ACC112 (cell line): ENCODE measurements around the gene MCTP1.

Experiments used
- H2AFZ ChIP-seq: fragments of 200-600 bp; sonication (generic); one replicate; pipeline ENCODE4 v1.6.0; 2017; ENCODE audit warnings: antibody characterized with exemption, low read length; ENCODE audit not compliant: unreplicated experiment
- H3K27ac ChIP-seq: fragments of 200-600 bp; sonication (generic); 2 replicates; pipeline ENCODE4 v1.5.1; 2014; ENCODE audit warnings: low read depth, mild to moderate bottlenecking, antibody characterized with exemption, low read length, moderate library complexity
- H3K27me3 ChIP-seq: fragments of 200-600 bp; sonication (generic); 2 replicates; pipeline ENCODE4 v1.6.1; 2014; ENCODE audit warnings: mild to moderate bottlenecking, antibody characterized with exemption, low read length, moderate library complexity, mixed read lengths; ENCODE audit not compliant: insufficient read depth
- H3K36me3 ChIP-seq: fragments of 200-600 bp; sonication (generic); 2 replicates; pipeline ENCODE4 v1.6.1; 2016; ENCODE audit warnings: mild to moderate bottlenecking, antibody characterized with exemption, low read length, moderate library complexity, mixed read lengths; ENCODE audit not compliant: insufficient read depth
- H3K4me1 ChIP-seq: fragments of 200-600 bp; sonication (generic); one replicate; pipeline ENCODE4 v1.6.1; 2016; ENCODE audit warnings: low read length, mixed read lengths; ENCODE audit not compliant: insufficient read depth, unreplicated experiment, control insufficient read depth
- H3K4me3 ChIP-seq: fragments of 200-600 bp; sonication (generic); 2 replicates; pipeline ENCODE4 v1.5.1; 2014; ENCODE audit warnings: mild to moderate bottlenecking, low read depth, low read length
- H3K79me2 ChIP-seq: fragments of 200-600 bp; sonication (generic); one replicate; pipeline ENCODE4 v1.6.0; 2016; ENCODE audit warnings: low read length; ENCODE audit not compliant: control insufficient read depth, unreplicated experiment, insufficient read depth

The MCTP1 gene

DNA sequence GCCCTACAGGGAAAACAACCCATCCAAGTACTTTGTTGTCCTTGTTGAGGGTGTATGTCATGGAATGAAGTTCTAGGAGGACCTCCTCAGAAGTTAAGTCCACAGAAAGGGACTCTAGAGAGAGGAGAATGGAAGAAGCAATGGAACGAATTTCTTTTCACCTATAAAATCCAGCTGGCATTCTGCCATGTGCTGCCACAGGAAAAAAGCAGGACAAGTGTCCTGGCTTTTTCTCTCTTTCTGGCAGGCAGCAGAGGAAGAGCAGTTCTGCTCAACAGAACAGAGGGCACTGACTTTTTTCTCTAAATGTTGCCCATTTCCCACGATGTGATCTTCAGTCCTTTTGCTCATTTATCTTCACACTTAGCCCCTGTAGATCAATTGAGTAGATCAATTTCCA lies 240.8 kb downstream of the MCTP1 start:
- Histone ChIP-seq H2AFZ (no peak overlapping the region), H3K27me3 (no peaks in the 10 kb centered on the region), H3K79me2 (peaks cover 27% of the 10 kb centered on the region), H3K36me3 (no peaks in the 10 kb centered on the region), H3K4me1 (peaks cover 13% of the 10 kb centered on the region), H3K27ac (no peak overlapping the region), H3K4me3 (no peak overlapping the region)

DNA sequence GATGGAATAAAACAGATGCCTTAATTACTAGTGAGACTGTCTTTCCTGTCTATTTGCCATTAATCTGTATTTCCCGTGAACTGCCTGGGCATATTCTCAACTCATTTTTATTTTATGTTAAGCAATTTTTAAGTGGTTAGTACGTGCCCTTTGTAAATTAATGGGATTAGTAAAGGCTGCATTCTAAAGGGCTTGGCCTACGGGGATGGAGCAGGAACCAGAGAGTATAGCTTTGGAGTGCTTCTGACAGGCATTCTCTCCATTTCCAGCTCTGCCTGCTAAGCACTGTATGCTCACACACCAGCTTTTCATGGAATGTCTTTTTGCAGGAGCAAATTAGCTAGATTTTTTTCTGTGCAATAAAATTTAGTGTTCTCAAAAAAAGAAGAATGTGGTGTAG lies 241.2 kb downstream of the MCTP1 start:
- Histone ChIP-seq H3K4me3 (no peak overlapping the region), H2AFZ (no peak overlapping the region), H3K4me1 (peaks cover 15% of the 10 kb centered on the region), H3K79me2 (peaks cover 28% of the 10 kb centered on the region), H3K27me3 (no peaks in the 10 kb centered on the region), H3K27ac (no peak overlapping the region), H3K36me3 (no peaks in the 10 kb centered on the region)

DNA sequence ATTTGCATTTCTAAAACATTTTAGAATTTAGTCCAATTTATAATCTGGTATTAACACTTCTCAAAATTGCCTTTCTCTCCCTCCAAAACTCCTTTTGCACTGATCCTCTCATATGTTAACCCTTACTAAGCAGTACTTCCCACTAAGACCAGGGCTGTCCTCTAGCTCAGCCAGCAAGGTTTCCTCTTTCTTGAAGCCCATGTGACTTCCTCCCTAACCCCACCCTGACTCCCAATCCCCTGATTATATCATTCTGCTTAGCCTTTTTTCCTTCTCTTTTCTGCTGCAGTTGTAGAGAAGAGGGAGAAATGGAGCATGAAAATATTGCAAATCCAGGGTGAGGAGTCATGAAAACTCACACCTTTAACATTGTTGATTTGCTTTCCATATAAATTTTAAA lies 241.7 kb downstream of the MCTP1 start:
- no peaks in the 10 kb centered on the region for H3K27me3 ChIP-seq
- no peak overlapping the region for H3K27ac ChIP-seq
- no peak overlapping the region for H2AFZ ChIP-seq
- H3K79me2 ChIP-seq: peaks cover 32% of the 10 kb centered on the region
- no peak overlapping the region for H3K4me3 ChIP-seq
- peaks cover 15% of the 10 kb centered on the region for H3K4me1 ChIP-seq
- H3K36me3 ChIP-seq: no peaks in the 10 kb centered on the region

DNA sequence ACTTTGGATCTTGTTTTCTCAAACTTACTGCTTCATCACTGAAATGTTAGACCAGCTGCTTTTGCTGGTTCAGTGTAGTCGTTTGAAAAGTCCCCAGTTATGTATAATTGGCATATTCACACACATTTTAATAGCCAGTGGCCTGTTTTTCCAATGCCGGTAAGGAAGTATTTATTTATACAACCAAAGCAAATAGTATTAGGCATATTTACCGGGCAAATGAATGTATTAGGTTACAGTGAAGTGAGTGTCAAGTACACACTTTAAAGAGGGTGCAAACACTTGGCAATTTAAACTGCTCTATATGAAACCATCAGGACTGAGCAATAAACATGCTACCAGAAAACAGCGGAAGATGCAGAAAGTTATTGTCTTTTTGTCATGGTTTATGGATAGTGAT lies 242.9 kb downstream of the MCTP1 start:
- H3K4me3 ChIP-seq: no peak overlapping the region
- peaks cover 16% of the 10 kb centered on the region for H3K4me1 ChIP-seq
- H3K27me3 ChIP-seq: no peaks in the 10 kb centered on the region
- peaks cover 39% of the 10 kb centered on the region for H3K79me2 ChIP-seq
- no peaks in the 10 kb centered on the region for H3K36me3 ChIP-seq
- H3K27ac ChIP-seq: no peak overlapping the region
- no peak overlapping the region for H2AFZ ChIP-seq

DNA sequence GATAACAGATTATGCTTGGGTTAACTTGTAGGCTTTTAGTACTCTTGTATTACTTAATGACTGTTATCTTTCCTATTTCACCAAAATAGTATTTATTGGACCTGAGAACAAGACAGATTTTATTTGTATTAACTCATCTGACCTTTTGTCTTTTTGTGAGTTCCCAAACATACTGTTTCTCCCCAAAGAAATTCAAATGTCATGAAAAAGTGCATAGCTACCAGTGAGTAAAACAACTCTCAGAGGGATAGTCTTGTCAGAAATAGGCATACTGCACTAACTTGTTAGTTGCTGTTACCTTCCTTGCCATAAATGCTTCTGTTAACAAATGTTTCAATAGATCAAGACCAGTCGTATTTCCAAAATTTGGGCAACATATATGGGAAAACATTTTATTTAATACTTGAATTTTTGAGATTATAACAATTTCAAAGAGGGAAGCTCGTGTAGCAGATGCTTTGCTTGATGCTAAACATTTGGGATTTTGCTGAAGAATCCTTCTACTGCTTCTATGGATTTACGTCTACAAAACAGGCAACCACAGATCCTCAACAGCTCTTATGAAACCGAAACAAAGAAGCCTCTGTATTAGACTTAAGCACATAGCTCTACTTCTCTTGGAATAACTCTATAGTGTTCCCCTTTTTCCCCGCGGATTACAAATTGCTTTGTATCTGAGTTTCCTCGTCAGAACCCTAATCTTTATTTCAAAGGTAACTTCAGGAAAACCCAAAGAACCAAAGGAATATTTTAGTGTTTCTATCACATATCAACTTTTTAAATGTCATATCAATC lies 248.8 kb downstream of the MCTP1 start:
- H3K4me1 ChIP-seq: peaks cover 25% of the 10 kb centered on the region
- H3K36me3 ChIP-seq: no peaks in the 10 kb centered on the region
- peaks cover 41% of the 10 kb centered on the region for H3K79me2 ChIP-seq
- peak overlapping the region; percentile 66 for H3K4me3 ChIP-seq
- no peaks in the 10 kb centered on the region for H3K27me3 ChIP-seq
- peak overlapping the region; percentile 26 for H2AFZ ChIP-seq
- peak overlapping the region; percentile 88 for H3K27ac ChIP-seq

DNA sequence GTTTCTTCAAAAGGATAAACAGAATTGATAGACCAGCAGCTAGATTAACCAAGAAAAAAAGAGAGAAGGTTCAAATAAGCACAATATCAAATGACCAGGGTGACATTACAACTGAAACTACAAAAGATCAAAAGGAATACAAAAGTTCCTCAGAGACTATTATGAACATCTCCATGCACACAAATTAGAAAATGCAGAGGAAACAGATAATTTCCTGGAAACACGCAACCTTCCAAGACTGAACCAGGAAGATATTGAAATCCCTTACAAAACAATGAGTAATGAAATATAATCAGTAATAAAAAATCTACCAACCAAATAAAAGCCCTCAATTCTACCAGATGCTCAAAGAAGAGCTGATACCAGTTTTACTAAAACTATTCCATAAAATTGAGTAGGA lies 252.1 kb downstream of the MCTP1 start:
- H3K4me1 ChIP-seq: peaks cover 42% of the 10 kb centered on the region
- H3K79me2 ChIP-seq: peaks cover 43% of the 10 kb centered on the region
- no peak overlapping the region for H2AFZ ChIP-seq
- no peak overlapping the region for H3K4me3 ChIP-seq
- no peaks in the 10 kb centered on the region for H3K27me3 ChIP-seq
- no peak overlapping the region for H3K27ac ChIP-seq
- H3K36me3 ChIP-seq: no peaks in the 10 kb centered on the region

DNA sequence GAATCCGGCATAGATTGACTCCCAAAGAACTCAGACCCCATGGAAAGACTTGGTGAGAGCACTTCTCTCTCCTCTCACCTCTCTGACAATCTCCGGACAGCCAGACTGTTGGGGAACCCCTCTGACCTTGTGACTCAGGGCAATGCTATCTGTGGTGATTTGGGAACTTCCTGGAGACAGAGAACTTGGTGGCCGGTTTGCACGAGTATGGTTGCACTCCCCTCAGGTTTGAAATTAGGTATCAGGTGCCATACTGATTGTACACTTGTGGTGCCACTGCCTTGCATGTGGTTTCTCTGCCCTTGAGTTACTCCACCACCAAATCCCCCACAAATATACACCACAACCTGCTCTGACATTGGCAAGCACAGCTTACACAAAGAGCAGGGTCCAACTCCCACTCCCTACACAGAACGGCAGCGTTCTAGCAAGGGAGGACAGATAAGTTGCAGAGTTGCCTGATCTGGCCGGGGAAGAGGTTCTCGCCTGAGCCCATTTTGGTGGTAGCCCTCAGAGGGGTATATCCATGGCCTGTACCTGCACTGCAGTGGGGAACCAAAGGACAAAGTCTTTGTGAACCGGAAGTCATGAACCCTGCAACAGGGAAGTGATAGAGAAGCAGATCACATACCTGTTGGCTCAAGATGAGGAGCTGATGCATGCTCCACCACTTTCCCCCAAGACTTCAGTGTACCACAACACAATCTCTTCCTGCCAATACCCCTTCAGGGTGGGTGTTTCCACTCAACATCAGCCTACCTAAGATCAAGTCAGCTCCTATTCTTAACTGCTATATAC lies 255.1 kb downstream of the MCTP1 start:
- H3K36me3 ChIP-seq: no peaks in the 10 kb centered on the region
- no peaks in the 10 kb centered on the region for H3K27me3 ChIP-seq
- peaks cover 37% of the 10 kb centered on the region for H3K4me1 ChIP-seq
- H3K4me3 ChIP-seq: no peak overlapping the region
- H3K79me2 ChIP-seq: peaks cover 39% of the 10 kb centered on the region
- no peak overlapping the region for H3K27ac ChIP-seq
- H2AFZ ChIP-seq: no peak overlapping the region

DNA sequence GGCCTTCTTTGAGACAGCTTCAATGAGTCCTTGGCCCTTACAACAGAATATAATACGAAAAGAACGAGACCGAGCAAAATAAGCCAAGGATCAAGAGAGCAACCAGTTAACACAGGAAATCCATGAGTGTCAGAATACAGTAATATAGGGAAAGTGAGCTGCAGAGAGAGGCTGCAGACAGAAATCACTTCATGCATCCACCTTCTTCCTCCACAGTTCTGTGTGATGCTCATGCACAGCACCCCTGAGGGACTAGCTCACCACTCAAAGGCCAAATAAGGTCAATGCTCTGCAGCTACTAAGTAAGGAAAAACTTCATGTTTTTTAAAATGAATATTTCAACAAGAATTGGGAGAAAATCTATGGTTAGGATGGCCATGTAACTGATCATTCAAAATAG lies 257.1 kb downstream of the MCTP1 start:
- Histone ChIP-seq H3K27ac (no peak overlapping the region), H2AFZ (no peak overlapping the region), H3K79me2 (peaks cover 36% of the 10 kb centered on the region), H3K4me3 (no peak overlapping the region), H3K27me3 (no peaks in the 10 kb centered on the region), H3K4me1 (peaks cover 45% of the 10 kb centered on the region), H3K36me3 (no peaks in the 10 kb centered on the region)

DNA sequence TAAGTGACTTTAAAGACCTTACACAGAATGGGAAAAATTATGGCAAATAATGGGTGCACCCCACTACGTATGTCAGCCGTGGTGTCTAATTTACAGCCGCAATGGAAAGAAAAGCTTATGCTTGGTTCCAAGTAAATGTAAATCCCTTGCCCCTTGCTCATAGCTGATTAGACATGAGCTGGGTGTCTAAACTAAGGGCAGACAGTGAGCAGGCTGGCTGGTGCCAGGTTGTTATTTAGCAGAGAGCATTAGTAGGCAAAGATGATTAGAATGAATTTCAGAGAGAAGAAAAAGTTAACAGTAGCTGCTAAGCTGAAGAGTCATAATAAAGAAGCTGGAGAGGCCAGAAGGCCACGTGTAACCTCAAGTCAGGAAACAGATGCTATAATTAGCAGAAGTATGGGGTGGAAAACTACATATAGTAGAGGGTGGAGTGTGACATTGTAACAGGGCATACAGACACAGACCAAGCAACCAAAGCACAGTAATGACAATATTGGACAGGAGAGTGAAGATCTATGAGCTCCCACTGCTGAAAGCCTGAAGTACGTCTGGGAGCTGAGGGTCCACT lies 257.7 kb downstream of the MCTP1 start:
- Histone ChIP-seq H3K27me3 (no peaks in the 10 kb centered on the region), H3K4me1 (peaks cover 47% of the 10 kb centered on the region), H3K79me2 (peaks cover 36% of the 10 kb centered on the region), H3K27ac (no peak overlapping the region), H2AFZ (no peak overlapping the region), H3K36me3 (no peaks in the 10 kb centered on the region), H3K4me3 (no peak overlapping the region)

DNA sequence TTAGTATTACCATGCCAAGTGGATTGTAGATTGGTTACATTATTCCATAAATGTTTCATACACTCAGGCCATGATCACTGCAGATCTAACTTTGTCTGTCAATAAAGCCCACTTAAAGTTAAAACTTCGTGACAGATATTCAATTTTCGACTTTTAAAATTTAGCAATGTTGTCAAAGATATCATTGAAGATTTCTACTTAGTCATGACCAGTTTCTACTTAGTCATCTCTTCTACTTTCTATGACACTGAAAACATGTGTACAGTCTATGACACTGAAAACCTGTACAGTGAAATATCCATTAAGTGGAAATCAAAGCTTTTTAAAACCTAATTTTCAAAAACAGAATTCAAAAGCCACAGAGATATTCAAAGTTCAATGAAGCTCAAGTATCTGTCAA lies 258.2 kb downstream of the MCTP1 start:
- no peak overlapping the region for H2AFZ ChIP-seq
- H3K4me1 ChIP-seq: peaks cover 47% of the 10 kb centered on the region
- no peaks in the 10 kb centered on the region for H3K36me3 ChIP-seq
- H3K4me3 ChIP-seq: no peak overlapping the region
- H3K27ac ChIP-seq: no peak overlapping the region
- no peaks in the 10 kb centered on the region for H3K27me3 ChIP-seq
- peaks cover 31% of the 10 kb centered on the region for H3K79me2 ChIP-seq
